Ureter (tissue), 1 donor: ENCODE results near the gene STOX2. TPM values are rescaled to one million over a fixed set of nuclear protein-coding genes. Genes with fewer than 3 reads are reported as not detected.
"Not testable (repeated sequence)": the region's sequence is repeated elsewhere in the genome, so short reads cannot be mapped to it uniquely, and the experiment has no call there.

Experiments used
- DNase-seq: peaks from one replicate; pipeline ENCODE4 v3.0.0-alpha.2; 2020; ENCODE audit warnings: low spot score
- total RNA-seq: library from RNA; stranded (reverse); gene quantifications from one replicate; pipeline ENCODE4 v1.2.4, GENCODE V29; 2023
- donor health status: DM: yes; HTN: yes; CAD: no.

STOX2 gene
- total RNA-seq, 1 donor from 2014 or later = 38.1 TPM

DNA sequence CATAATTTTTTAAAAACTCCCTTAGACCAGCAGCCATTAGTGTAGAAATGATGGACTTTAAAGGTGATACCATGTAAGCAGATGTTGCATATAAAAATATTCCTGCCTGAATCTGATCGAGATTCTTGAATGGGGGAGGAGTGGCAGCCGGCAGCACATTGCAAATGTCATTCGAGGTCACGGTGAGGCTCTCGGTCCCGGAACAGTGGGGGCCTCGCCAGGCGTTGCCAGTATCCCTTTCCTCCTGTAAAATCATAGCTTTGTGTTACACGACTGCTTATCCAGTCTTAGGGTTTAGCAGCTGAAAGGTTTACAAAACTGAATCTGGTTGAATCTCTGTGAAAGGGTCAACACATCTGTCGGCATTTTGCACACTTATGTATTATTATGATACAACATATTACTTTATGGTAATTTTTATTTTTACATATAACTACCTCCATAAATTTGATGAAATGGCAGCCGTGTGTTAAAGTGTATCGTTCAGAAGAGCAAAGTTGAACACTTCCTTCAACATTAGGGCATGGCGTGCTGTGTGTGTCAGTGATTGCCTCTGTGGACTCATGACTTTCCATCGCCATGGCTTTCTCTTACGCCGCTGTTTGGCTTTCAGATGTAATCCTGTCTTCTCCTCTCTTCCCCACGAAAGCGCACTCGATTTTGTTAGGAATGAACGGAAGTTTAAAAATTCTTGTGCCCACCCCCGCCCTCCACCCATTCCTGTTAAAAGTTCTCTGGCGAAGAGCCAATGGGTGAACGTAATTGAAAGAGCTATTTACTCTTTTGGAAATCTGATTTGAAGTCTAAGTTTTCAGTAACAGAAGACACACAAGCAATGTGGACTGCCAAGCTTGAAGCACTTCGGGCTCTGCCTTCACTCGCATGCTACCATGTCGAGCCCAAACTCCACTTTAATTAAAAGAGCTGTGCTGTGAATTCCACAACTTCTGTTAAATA, 114.8 kb downstream of the STOX2 start:
- no peak for DNase-seq

DNA sequence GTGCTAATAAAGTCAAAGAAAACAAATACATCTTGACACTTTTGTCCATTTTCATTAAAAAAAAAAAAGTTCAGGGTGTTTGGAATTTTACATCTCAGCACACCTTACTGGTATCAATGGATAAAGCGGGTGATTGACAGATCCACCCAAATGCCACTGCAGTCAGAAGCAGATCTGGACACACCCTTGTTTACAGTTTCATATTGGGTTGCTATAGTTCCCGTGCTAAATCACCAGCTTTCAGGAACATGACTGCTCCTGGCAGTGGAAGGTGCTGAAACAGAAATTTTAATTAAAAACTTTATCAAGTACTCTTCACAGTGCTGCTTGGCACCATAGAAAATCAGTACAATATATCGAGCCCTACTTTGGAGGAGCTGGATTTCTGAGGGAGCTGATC, 116.3 kb downstream of the STOX2 start:
- no peak for DNase-seq

DNA sequence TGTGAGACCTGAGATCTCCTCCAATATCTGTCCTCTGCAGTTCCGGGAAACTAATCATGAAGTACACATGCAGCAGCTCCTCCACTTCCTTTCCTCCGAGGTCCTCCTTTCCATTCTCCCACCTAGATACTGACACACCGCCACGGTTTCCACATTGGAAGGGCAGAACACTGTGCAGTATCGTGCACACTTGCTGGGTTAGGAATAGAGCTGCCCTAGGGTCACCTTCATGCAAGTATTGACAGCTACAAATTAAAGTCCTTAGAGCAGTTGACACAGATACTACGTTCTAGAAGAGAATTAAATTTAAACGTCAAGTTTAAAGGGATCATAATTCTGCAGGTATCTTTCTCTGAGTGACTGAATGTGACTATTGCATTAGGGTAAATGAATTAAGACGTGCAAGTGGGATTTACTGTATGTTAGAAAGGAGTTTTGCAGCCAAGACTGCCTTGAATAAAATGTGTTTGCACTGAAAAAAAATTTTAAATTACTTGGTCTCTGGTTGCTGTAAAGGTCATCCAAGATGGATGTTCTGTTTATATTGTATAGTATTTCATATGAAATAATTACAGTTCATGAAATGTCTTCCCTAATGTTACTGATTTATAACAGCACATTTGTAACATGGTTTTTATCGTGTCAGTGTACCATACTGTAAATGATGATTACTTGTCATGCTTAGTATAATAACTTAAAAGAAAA, 117.7 kb downstream of the STOX2 start:
- no peak for DNase-seq

DNA sequence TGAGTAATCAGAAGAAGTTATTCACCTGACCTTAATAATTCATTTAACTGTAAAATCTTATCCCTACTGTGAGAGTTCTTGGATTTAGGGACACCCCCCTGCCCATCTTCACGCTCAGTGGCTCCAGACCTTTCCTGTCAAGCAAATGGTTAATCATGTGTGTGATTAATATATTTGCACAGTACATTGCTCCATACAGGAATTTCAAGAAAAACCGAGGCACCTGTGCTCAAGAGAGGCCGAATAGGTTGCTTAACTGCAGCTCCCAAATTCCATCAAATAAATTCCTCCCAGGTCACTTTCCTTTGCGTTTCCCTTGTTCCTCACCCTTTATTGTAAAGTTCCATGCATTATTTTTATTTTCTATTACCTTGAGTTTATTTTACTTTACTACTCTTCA, 119.5 kb downstream of the STOX2 start:
- DNase-seq = no peak

DNA sequence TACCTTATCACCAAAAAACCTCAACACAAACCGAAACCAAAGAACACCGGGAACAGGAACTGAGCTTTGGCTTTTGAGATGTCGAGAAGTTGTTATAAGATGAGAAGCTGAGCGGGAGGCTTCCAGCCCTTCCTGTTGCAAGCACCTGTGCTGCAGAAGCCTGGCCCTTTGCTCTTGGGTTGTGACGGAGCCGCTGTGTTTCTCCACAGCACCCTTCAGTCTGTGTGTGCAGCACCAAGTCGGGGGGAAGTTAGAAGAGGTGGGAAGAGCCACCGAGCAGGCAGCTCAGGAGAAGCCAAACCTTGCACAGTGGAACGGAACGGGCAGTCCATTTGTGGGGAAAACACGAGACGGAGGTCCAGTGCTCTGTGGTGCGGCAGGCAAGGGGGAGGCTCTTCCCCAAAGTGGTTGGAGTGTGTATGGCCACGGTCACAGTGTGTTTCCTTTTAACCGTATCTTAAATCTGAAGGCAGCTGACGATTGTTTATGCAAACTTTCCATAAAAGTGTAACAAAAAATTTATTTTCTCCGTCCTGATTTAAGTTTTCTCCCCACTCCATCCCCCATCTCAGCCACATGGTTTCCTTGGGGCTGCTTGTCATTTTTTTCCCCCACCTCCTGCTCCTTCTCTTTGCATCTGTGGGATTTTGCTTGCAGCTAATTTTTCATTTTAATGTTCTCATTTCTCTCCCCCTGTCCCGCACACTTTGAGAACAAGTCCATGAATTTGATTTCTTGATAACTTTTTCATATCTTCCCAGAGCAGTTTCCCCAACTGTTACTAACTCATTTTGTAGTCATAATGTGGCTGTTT, 123.7 kb downstream of the STOX2 start:
- no peak for DNase-seq

DNA sequence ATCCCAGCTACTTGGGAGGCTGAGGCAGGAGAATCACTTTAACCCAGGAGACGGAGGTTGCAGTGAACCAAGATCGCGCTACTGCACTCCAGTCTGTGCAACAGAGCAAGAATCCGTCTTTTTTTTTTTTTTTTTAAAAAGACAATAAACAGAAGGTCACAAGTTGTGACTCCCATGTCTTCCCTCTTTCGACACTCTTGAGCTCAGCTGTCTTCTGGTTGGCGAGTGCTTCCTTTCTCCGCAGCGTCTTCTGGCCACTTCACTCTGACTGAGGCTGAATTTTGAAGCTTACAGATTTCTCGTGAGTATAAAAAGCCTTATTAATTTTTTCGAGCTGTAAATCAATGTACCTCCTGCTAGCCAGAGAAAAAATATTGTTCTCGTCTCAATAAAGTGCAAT, 124.9 kb downstream of the STOX2 start:
- no peak for DNase-seq

DNA sequence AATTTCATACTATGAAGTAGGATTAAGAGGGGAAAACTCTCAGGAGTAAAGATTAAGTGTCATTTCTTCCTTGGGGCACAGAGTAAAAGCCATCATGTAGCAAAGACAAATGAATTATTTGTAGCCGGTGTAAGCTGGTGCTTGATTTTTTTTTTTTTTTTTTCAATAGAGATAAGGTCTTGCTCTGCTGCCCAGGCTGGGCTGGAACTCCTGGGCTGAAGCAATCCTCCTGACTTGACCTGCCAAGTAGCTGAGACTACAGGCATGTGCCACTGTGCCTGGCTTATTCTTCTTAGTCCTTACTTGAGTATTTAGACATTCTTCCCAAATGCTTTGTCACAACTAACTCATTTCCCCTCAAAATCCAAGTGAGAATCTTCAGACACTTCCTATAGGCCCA, 125.7 kb downstream of the STOX2 start:
- no peak for DNase-seq

DNA sequence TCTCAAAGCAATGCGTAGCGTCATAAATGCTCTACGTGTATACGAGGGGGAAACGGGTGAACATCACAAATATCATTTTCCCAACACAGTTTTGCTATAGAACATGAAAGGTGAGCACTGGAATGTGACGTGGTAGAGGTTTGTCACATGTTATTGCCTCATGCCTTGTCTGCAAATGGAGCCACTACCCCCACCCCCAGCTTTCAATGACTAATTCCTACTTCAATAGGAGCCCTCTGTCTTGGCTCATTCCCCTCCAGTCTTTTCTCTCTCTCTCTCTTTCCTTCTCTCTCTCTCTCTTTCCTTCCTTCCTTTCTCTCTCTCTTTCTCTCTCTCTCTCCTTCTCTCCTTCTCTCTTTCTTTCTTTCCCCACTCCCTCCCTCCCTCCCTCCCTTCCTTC, 127.0 kb downstream of the STOX2 start:
- no peak for DNase-seq

DNA sequence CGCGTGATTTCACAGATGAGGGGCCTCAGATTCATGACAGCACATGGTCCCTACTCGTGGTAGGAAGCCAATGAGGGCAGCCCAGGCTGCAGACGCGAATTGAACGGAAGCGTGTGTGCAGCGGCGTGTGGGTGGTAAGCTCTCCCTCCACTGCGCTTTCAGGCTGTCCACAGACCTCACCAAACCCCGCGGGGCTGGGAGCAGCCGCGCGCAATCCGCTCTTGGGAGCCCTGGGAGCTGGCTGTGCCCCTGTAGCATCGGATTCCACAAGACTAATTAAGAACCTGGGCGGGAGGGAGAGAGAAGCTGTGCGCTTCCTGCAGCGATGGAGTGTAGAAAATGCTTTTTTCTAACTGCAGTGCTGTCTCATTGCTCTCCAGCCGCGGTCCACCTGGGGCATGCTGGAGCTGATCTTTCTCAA, 134.9 kb downstream of the STOX2 start:
- no peak for DNase-seq

DNA sequence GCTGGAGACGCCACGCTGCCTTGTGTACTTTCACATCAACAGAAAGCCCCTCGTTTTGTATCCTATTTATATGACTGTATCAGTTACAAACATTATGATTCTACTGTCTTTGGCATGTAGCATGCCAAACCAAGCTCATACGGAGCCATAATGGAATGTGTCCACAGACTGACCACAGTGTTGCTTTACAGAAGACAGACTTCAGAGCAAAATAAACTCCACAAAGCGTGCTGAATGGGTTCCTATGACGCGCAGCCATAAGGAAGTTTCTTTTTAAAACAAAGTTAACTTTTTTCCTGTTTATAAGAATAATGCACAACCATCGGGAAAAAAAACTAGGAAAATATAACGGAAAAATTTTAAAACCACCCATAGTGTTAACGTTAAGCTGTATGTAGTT, 136.0 kb downstream of the STOX2 start:
- no peak for DNase-seq

DNA sequence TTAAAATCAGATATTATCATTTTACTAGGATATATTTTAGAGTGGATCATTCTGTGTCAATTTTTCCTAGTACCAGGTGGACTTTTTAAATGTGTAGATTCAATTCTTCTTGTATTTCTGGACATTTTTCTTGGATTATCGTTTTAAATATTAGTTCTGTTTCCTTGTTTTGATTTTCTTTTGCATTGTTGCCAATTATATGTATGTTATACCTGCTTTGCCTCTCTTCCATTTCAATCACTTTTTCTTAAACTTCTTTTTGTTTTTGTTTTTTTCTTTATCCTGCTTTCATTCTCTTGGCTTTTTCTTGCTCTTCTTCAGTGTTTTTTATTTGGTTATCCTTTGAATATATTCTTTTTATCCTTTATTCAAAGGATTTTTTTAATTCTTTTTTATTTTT, 141.0 kb downstream of the STOX2 start:
- no peak for DNase-seq

DNA sequence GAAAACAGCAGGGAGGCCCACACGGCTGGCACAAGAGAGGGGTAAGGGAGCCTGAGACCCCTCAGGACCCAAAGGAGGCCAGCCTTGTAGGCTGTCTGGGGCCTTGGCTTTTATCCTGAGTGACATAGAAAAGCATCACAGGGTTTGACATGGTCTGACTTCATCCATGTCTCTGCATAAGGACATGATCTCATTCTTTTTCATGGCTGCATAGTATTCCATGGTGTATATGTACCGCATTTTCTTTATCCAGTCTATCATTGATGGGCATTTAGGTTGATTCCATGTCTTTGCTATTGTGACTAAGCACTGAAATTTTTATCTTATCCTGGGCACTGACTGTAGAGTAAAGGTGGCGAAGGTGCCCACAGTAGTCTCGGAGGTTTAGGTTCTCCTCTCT, 146.2 kb downstream of the STOX2 start:
- not testable (repeated sequence) for DNase-seq

DNA sequence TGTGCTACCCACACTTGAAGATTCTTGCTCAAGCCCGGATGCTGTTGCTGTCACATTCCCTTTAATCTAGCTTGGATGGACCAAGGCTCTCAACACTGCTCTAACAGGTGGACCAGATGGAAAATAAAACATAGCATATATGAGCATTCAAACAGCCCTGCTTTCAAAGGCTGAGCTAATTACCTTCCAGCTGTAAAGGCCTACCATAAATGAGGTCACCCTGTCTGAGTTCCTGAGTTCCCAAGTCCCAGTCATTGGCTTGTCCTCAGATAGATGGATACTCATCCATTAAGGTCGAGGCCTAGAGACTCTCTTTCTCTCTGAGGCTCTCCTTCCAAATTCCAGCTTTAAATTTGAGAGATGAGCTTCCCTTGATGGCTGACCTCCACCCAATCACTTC, 147.5 kb downstream of the STOX2 start:
- no peak for DNase-seq

DNA sequence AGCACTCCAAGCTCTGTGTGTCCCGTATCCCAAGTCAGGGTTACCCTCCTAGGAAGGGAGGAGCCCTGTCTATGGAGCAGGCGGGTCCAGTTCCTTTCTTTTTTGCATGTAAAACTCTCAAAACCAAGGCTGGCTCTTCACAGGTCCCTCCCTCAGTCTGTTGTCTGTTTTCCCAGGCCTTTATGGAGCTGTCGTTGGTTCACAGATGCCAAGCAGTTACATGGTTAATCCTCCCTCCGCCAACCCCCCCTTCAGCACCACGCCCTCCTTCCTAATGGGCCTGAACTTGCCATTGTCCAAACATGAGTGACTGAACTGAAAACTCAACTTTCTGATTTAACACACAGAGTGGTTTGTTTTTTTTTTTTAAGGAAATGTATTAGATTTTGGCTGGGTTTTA, 148.3 kb downstream of the STOX2 start:
- DNase-seq = peak; percentile 55

DNA sequence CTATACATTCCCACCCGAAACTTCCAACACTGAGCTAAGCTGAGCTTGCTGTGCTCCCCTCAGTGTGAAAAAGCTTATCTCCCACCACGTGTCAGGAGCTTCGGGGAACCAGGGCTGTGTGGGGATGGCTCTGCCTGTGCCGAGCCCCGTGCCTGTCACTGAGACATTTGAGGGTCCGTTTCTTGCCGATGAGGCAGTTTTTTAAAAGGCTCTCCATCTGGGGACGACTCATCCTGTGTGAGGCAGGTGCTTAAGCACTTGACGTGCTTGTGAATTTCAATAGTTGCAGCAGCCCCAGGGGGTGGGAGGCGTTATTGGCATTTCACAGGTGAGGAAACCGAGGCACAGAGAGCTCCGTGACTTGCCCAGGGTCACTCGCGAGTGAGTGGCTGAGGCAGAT, 151.8 kb downstream of the STOX2 start:
- no peak for DNase-seq

DNA sequence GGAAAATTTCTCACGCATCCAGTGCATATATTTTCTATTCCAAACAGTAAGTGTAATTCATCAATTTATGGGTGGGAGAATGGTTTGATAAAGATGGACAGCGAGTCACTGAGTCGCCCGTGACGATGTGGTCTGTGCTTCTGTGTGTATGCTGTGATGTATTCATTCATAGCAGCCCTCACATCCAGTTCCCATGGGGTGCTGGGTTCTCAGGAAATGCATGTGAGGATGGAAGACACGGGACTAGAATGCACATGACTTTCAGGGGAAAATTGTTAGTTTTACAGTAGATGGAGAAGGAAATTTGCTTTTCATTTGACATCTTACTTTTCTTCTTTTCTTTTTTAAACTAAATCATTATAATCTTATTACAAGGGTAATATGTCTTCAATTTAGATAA, 152.9 kb downstream of the STOX2 start:
- DNase-seq = no peak

DNA sequence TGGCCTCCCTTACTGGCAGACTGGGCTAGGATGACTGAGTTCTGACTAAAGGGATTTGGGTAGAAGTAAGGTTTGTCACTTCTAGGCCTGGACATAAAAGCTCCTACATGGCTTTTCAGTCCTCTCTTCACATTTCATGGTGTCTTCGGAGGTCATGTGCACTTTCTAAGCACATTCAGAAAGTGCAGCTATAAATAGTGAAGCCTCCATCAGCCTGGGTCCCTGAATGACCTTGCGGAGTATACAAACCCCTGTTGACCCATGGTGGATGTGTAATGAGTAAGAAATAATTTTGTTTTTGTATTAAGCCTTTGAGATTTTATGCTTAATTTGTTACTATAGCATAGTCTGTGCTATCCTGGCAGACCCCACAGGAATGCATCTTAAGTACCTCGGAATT, 154.0 kb downstream of the STOX2 start:
- DNase-seq = no peak

DNA sequence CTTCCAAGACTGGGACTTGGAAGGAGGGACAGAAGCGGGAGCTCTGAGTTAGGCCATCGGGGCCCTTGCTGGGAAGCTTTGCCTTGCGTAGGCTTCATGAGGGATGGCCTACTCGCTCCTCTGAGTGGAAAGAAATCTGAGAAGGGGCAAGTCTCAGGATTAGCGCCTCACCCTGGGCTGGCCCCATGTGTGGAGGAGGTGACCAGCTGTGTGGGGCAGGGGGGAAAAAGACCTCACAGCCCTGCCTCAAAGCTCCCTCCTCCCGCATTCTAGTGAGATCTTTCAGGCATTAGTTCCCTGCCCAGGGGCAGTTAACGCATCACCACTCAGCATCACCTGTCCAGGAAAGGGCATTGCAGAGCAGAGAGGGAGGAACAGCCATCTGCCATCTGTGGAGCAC, 156.5 kb downstream of the STOX2 start:
- no peak for DNase-seq

DNA sequence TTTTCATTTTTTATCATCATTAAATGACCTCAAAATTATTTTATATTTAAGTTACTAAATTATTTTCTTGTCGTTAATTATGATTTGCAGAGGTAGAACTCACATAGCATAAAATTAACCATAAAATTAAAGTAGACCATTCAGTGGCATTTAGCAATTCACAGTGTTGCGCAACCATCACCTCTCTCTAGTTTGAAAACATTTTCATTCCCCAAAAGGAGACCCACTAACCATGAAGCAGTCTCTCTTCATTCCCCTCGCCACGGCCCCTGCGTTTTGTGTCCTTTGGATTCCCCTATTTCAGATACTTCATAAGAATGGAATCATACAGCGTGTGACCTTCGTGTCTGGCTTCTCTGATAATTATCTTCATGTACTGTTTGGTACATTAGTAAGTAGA, 157.7 kb downstream of the STOX2 start:
- DNase-seq = no peak

DNA sequence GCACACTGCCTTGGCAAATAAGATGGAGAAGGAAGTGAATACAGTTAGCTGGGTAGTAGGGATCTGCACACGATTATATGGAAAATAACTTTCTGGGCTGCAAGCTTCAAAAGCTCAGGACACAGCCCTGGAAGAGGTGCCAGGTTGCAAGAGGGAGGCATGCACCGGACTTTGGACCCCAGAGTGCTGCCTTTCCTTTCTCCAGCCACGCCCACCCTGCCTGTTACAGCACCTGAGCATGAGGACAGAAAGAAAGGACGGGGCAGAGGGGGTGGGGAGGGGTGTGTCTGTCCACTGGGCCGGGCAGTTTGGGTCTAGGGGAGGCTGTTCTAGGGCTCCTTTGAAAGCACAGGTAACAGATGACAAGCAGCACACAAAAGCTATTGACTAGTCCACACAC, 159.8 kb downstream of the STOX2 start:
- no peak for DNase-seq

DNA sequence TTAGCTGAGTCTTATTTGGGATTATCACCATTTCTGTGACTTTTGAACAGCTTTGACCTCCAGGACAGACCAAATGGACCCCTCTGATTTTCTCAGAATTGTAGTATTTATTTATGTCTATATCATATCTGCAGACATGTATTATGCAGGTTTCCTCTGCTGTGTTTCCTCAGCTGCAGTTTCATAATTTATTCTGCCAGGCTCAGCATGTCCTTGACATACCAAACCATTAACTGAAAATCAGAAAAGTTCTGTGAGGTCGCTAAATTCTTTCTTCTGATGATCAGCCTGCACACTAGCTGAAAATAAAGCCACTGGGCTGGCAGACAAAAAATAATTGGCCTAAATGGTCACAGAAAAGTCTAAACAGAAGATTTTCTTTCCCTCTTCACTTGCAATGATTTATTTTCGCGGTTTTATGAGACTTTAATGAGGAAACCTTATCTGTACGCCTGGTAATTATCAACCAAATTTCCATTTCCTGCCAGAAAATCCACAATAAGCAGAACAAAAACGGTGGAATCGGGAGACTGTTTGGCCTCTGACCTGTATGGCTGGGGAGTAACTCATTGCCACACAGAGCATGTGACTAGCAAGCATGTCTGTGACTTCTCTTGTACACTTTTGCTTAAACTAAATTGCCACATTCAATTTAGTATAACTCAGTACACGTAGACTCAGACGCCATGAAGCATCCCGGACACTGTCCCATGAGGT, 161.6 kb downstream of the STOX2 start:
- DNase-seq = no peak
